ENCODE results near the gene SKAP1. TPM values are rescaled to one million over a fixed set of nuclear protein-coding genes. Genes with fewer than 3 reads are reported as not detected.
A peak's percentile ranks its signal among the peaks of the same experiment; 100 is the strongest.

Gene SKAP1
- total RNA-seq, 1 donor from 2014 or later = 0.27 TPM

- peaks cover 100% of the 10 kb centered on the region for H3K27me3 ChIP-seq (ENCODE audit: low read depth)
- TF ChIP-seq CTCF (IDR thresholded peaks at IDR 0.05; ENCODE audit: borderline replicate concordance) = no peak
- intact Hi-C loops (cut with micrococcal nuclease) = no loop called here
Measured at GRCh38 chr17:48313096-48313755, 116.8 kb downstream of the SKAP1 start.

GRCh38 chr17:48311324-48311723, 118.7 kb downstream of the SKAP1 start:
- H3K4me3 ChIP-seq = no peak overlapping the region
- intact Hi-C loops (cut with micrococcal nuclease) = no loop called here
- no peaks in the 10 kb centered on the region for H3K36me3 ChIP-seq
- no peak overlapping the region for H3K27ac ChIP-seq (replicated peaks)
- TF ChIP-seq CTCF (IDR thresholded peaks at IDR 0.05; ENCODE audit: borderline replicate concordance) = no peak
- H3K4me1 ChIP-seq = no peaks in the 10 kb centered on the region
- H3K9me3 ChIP-seq (replicated peaks) = no peaks in the 10 kb centered on the region
- DNase-seq = no peak
- H3K27me3 ChIP-seq (ENCODE audit: low read depth) = peaks cover 100% of the 10 kb centered on the region

More at GRCh38 chr17:48313096-48313755, 116.8 kb downstream of the SKAP1 start:
- H3K36me3 ChIP-seq = no peaks in the 10 kb centered on the region
- H3K9me3 ChIP-seq (replicated peaks) = no peaks in the 10 kb centered on the region
- DNase-seq = no peak
- H3K27ac ChIP-seq (replicated peaks) = no peak overlapping the region
- H3K4me3 ChIP-seq = no peak overlapping the region
- no peaks in the 10 kb centered on the region for H3K4me1 ChIP-seq

- intact Hi-C loops (cut with micrococcal nuclease) = no loop called here
- Histone ChIP-seq H3K9me3 (replicated peaks) (no peaks in the 10 kb centered on the region), H3K27me3 (ENCODE audit: low read depth) (peaks cover 100% of the 10 kb centered on the region)
Measured at GRCh38 chr17:48310748-48311213, 119.2 kb downstream of the SKAP1 start.

GRCh38 chr17:48308581-48308980, 121.4 kb downstream of the SKAP1 start:
- H3K27ac ChIP-seq (replicated peaks) = no peak overlapping the region
- H3K27me3 ChIP-seq (ENCODE audit: low read depth) = peaks cover 99% of the 10 kb centered on the region
- H3K4me1 ChIP-seq = no peaks in the 10 kb centered on the region
- no peak for DNase-seq
- intact Hi-C loops (cut with micrococcal nuclease) = no loop called here
- H3K9me3 ChIP-seq (replicated peaks) = no peaks in the 10 kb centered on the region
- no peak overlapping the region for H3K4me3 ChIP-seq
- H3K36me3 ChIP-seq = no peaks in the 10 kb centered on the region
- TF ChIP-seq CTCF (IDR thresholded peaks at IDR 0.05; ENCODE audit: borderline replicate concordance) = no peak

More at GRCh38 chr17:48310748-48311213, 119.2 kb downstream of the SKAP1 start:
- Histone ChIP-seq H3K27ac (replicated peaks) (no peak overlapping the region), H3K36me3 (no peaks in the 10 kb centered on the region), H3K4me1 (no peaks in the 10 kb centered on the region), H3K4me3 (no peak overlapping the region)
- no peak for DNase-seq
- no peak for TF ChIP-seq CTCF (IDR thresholded peaks at IDR 0.05; ENCODE audit: borderline replicate concordance)

GRCh38 chr17:48307814-48308411, 122.1 kb downstream of the SKAP1 start:
- H3K27ac ChIP-seq (replicated peaks) = no peak overlapping the region
- H3K36me3 ChIP-seq = no peaks in the 10 kb centered on the region
- H3K4me3 ChIP-seq = no peak overlapping the region
- no peaks in the 10 kb centered on the region for H3K4me1 ChIP-seq
- peak; percentile 23 for DNase-seq
- no peaks in the 10 kb centered on the region for H3K9me3 ChIP-seq (replicated peaks)
- intact Hi-C loops (cut with micrococcal nuclease) = no loop called here
- peaks cover 99% of the 10 kb centered on the region for H3K27me3 ChIP-seq (ENCODE audit: low read depth)
- TF ChIP-seq CTCF (IDR thresholded peaks at IDR 0.05; ENCODE audit: borderline replicate concordance) = peak; percentile 81
